Natural killer cell (primary cell): ENCODE results near the gene PITPNB. TPM values are rescaled to one million over a fixed set of nuclear protein-coding genes. Genes with fewer than 3 reads are reported as not detected.

Source experiments
- ATAC-seq, 3 donors: fragments of 150-1000 bp in 2 of 3; fragments of 200-7000 bp in 1 of 3; cut with Tn5 transposase; 1 replicate in 1 of 3; 2 replicates in 2 of 3; pipeline ENCODE4 v1.10.0; 2021; ENCODE audit warnings: mild to moderate bottlenecking in 2 of 3, moderate library complexity in 2 of 3
- DNase-seq, 2 donors: peaks; one replicate each; pipeline versions ENCODE4 v3.0.0 to v3.0.0-alpha.2; 2013 to 2021; ENCODE audit warnings: mixed read lengths in 1 of 2
- H3K27ac ChIP-seq: one replicate; pipeline ENCODE4 v1.5.1; 2013; ENCODE audit warnings: mild to moderate bottlenecking, low read length
- H3K27me3 ChIP-seq: one replicate; pipeline ENCODE4 v1.6.1; 2013; ENCODE audit warnings: low read length; ENCODE audit not compliant: control insufficient read depth, insufficient read depth
- H3K36me3 ChIP-seq: one replicate; pipeline ENCODE4 v1.6.1; 2013; ENCODE audit warnings: low read length; ENCODE audit not compliant: control insufficient read depth, insufficient read depth
- H3K4me1 ChIP-seq: one replicate; pipeline ENCODE4 v1.6.1; 2013; ENCODE audit warnings: low read length; ENCODE audit not compliant: control insufficient read depth, insufficient read depth
- H3K4me3 ChIP-seq: one replicate; pipeline ENCODE4 v1.5.1; 2013; ENCODE audit warnings: low read length
- H3K9me3 ChIP-seq: one replicate; pipeline ENCODE4 v1.6.1; 2013; ENCODE audit warnings: low read length; ENCODE audit not compliant: control insufficient read depth, insufficient read depth
- H3K27ac Mint-ChIP-seq, 2 donors: one replicate each; pipeline ENCODE4 v1.8.0; 2022; ENCODE audit warnings: mild to moderate bottlenecking in 2 of 2, mixed read lengths in 2 of 2, moderate library complexity in 1 of 2
- H3K27me3 Mint-ChIP-seq, 2 donors: one replicate each; pipeline ENCODE4 v1.8.0; 2022; ENCODE audit warnings: low read depth in 2 of 2, mixed read lengths in 2 of 2
- H3K36me3 Mint-ChIP-seq: one replicate; pipeline ENCODE4 v1.8.0; 2022; ENCODE audit warnings: mixed read lengths
- H3K4me1 Mint-ChIP-seq, 2 donors: one replicate each; pipeline ENCODE4 v1.8.0; 2022; ENCODE audit warnings: mixed read lengths in 2 of 2
- H3K4me3 Mint-ChIP-seq: one replicate; pipeline ENCODE4 v1.8.0; 2022; ENCODE audit warnings: mild to moderate bottlenecking, moderate library complexity, mixed read lengths
- H3K9me3 Mint-ChIP-seq, 2 donors: one replicate each; pipeline ENCODE4 v1.8.0; 2022; ENCODE audit warnings: mixed read lengths in 2 of 2
- CTCF ChIP-seq: fragments of 200-600 bp; IDR thresholded peaks from one replicate; pipeline ENCODE4 v1.8.0; 2022; ENCODE audit warnings: antibody characterized with exemption
- WGBS: methylation state at CpG from one replicate; pipeline ENCODE4 v1.1.7; 2013; ENCODE audit warnings: missing lambda C conversion rate; ENCODE audit not compliant: insufficient coverage; 5-methylcytosine and 5-hydroxymethylcytosine counted together
- intact Hi-C: fragments of 100-400 bp; cut with micrococcal nuclease; formaldehyde crosslinking; loops from one replicate; pipeline ENCODE4 v1.14.2; 2022
- total RNA-seq, 4 donors: library from RNA; stranded (reverse); fragments of 120-200 nt in 1 of 4; gene quantifications; one replicate each; pipeline versions ENCODE4 v1.2.3 to v1.2.4, GENCODE V29; 2013 to 2022

Gene PITPNB
- total RNA-seq, 3 donors from 2014 or later (not counting 1 experiment from before 2014, with no cell fraction given): 58.4 to 77.7 (median 65.1) TPM

- TF ChIP-seq CTCF: no peak
- no peak for DNase-seq
- Mint-ChIP-seq H3K9me3 (no peaks in the 10 kb centered on the region), H3K4me3 (no peak overlapping the region), H3K4me1 (peaks cover 0 to 14% of the 10 kb centered on the region in 2 donors), H3K27ac (no peak overlapping the region), H3K36me3 (peaks cover 3% of the 10 kb centered on the region), H3K27me3 (no peaks in the 10 kb centered on the region)
- no peak for ATAC-seq
- intact Hi-C loops: no loop called here
- 95% methylated on average over 9 of the region's 9 CpGs for WGBS
- H3K4me3 ChIP-seq: no peak overlapping the region
- H3K9me3 ChIP-seq: no peaks in the 10 kb centered on the region
- peaks cover 35% of the 10 kb centered on the region for H3K36me3 ChIP-seq
- H3K27ac ChIP-seq: no peak overlapping the region
- no peaks in the 10 kb centered on the region for H3K27me3 ChIP-seq
- H3K4me1 ChIP-seq: no peaks in the 10 kb centered on the region
Measured at GRCh38 chr22:27846910-27847309, 72.1 kb downstream of the PITPNB start.

GRCh38 chr22:27846248-27846757 is 72.8 kb downstream of the PITPNB start:
- Mint-ChIP-seq H3K4me3 (no peak overlapping the region), H3K36me3 (no peaks in the 10 kb centered on the region), H3K27ac (no peak overlapping the region), H3K9me3 (no peaks in the 10 kb centered on the region), H3K27me3 (no peaks in the 10 kb centered on the region), H3K4me1 (peaks cover 0 to 14% of the 10 kb centered on the region in 2 donors)
- no peak for ATAC-seq
- 100% methylated on average over 4 of the region's 5 CpGs for WGBS
- Histone ChIP-seq H3K4me3 (no peak overlapping the region), H3K4me1 (no peaks in the 10 kb centered on the region), H3K9me3 (no peaks in the 10 kb centered on the region), H3K27me3 (no peaks in the 10 kb centered on the region), H3K27ac (no peak overlapping the region), H3K36me3 (peaks cover 29% of the 10 kb centered on the region)
- intact Hi-C loops: no loop called here
- DNase-seq: no peak
- TF ChIP-seq CTCF: no peak

- Mint-ChIP-seq H3K4me3 (no peak overlapping the region), H3K36me3 (no peaks in the 10 kb centered on the region), H3K4me1 (peaks cover 0 to 14% of the 10 kb centered on the region in 2 donors), H3K9me3 (no peaks in the 10 kb centered on the region), H3K27me3 (no peaks in the 10 kb centered on the region), H3K27ac (no peak overlapping the region)
- Histone ChIP-seq H3K9me3 (no peaks in the 10 kb centered on the region), H3K4me3 (no peak overlapping the region), H3K27ac (no peak overlapping the region), H3K4me1 (no peaks in the 10 kb centered on the region), H3K27me3 (no peaks in the 10 kb centered on the region), H3K36me3 (peaks cover 23% of the 10 kb centered on the region)
- intact Hi-C loops: no loop called here
- TF ChIP-seq CTCF: no peak
- DNase-seq (no peak), ATAC-seq (no peak)
- 69% methylated on average over 2 of the region's 7 CpGs for WGBS
Measured at GRCh38 chr22:27845644-27846043, 73.4 kb downstream of the PITPNB start.
